ENCODE data around the gene SORCS2.

Gene SORCS2

GRCh38 chr4:7662507-7662846, 470.1 kb downstream of the SORCS2 start:
- no peak for DNase-seq

DNA sequence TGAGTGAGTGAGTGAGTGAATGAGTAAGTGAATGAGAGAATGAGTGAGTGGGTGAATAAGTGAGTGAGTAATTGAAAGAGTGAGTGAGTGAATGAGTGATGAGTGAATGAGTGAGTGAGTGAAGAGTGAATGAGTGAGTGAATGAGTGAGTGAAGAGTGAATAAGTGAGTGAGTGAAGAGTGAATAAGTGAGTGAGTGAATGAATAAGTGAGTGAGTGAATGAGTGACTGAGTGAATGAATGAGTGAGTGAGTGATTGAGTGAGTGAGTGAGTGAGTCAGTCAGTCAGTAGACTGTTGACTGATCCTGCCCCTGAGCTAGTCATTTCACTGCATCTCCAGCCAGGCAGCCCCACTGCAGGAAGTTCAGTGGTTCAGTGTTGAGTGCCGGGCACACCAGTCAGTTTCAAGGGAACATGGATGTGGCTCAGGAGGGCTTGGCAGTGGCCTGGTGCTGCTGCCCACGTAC, 470.8 kb downstream of the SORCS2 start:
- DNase-seq = peak; percentile 39

DNA sequence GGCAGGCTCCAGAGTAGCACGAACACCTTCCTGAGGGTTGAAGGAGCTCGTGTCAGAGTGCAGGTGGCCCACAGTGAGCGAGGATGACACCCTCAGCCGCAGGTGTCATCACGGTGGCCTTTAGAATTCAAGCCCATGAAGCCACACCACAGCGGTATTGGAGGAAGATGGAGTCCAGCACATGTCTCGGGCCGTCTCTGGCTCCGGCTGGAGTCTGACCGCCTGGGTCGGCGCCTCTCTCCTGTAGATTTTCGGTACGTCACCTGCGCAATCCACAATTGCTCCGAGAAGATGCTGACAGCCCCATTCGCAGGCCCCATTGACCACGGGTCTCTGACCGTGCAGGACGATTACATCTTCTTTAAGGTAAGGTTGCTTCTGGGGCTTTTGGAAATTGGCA, 471.8 kb downstream of the SORCS2 start:
- no peak for DNase-seq

GRCh38 chr4:7665321-7665720, 473.0 kb downstream of the SORCS2 start:
- DNase-seq = no peak

- DNase-seq = no peak
Observed at GRCh38 chr4:7666011-7666410, 473.7 kb downstream of the SORCS2 start.

- DNase-seq = no peak
Observed at GRCh38 chr4:7666744-7667143, 474.4 kb downstream of the SORCS2 start.

GRCh38 chr4:7668271-7668670, 475.9 kb downstream of the SORCS2 start:
- DNase-seq = peak; percentile 28

DNA sequence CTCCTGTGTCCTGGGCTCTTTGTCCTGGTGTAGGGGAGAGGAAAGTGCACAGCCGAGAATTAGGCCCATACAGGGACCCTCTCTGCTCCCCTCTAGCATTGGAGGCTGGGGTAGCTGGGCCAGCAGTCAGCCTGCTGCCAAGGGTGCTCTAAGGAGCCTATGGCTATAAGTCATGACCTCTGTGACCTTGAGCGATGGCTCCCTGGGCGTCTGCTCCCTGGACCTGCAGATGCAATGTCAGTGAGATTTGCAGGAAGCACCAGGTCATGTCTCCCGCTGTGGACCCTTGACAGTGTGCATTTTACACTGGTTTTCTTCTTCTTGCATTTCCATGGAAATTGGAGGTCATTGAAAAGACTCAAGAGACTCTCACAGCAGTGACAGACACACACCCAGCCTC, 476.5 kb downstream of the SORCS2 start:
- DNase-seq = no peak

DNA sequence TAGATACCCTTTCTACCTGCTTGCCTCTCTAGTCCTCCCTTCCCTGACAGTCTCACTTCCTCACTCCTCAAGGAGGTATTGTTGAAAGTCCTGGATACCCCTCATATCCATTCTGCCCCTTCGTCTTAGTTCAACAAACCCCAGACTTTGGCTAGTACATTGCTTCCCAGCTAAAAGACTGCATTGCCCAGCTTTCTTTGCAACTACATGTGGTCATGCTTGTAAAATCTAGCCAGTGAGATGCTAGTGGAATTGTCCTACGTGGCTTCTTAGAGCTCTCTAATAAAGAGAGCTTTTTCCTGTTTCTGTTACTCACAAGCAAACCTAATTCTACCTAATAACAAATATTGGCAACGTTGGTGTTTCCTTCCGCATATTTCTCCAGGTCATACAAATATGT, 480.3 kb downstream of the SORCS2 start:
- DNase-seq = peak; percentile 21

- DNase-seq = peak; percentile 89
Observed at GRCh38 chr4:7673121-7673520, 480.8 kb downstream of the SORCS2 start.

DNA sequence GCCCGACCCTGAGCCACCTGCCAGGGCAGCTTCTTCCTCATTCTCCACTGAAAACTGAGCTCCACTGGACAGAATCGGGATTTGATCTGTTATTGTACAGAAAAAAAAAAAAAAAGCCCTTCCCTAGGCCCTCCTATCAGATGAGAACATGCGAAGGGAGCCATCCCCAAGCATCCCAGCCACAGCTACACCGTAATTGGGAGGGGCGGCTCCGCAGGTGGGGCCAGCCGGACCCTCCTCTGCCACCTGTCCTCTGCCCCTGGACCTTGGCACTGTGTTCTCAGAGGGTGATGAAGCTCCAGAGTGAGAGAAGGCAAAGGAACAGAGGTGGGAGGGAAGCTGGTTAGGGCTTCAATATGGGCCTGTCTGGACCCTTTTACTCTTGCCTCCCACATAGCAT, 482.4 kb downstream of the SORCS2 start:
- DNase-seq = no peak

GRCh38 chr4:7675136-7675535, 482.8 kb downstream of the SORCS2 start:
- DNase-seq = no peak

GRCh38 chr4:7675612-7676320, 483.4 kb downstream of the SORCS2 start:
- DNase-seq = no peak

DNA sequence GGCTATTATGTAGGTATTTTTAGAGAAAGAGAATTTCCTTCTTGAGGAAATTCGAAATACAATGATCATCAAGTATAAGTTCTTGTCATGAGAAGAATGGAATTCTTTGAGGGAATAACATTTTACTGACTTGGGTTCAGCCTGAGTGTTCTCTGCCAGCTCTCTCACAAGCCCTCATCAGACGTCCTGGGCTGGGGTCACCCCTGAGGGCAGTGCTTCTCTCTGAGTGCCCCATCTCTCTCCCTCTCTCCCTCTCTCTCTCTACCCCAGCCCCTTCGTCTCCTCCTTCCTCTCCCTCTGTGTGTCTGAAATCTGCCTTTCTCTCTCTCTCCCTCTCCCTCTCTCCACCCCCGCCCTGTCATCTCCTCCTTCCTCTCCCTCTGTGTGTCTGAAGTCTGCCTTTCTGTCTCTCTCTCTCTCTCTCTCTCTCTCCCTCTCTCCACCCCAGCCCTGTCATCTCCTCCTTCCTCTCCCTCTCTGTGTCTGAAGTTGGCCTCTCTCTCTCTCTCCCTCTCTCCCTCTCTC, 484.1 kb downstream of the SORCS2 start:
- no peak for DNase-seq

- no peak for DNase-seq
Observed at GRCh38 chr4:7677086-7677485, 484.7 kb downstream of the SORCS2 start.

DNA sequence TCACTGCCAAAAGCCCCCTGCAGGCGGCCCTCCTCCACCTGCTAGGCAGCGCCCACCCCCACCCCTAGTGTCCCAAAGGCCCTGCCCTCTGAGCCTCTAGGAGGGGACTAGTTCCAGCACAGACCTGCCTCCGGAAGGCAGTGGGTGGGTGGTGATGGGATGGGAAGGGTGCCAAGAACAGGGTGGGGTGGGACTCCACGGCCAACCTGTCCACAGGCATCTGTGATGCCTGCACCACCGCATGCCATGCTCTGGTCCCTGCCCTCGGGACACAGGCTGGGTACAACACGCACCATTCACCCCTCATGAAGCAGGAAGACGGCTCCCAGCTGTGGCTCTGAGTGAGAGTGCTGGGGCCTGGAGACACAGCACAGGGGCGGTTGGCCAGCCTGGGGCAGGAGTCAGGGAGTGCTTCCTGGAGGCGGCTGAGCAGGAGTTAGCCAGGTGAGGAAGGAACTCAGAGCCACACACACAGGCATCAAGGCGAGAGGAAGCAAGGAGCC, 485.5 kb downstream of the SORCS2 start:
- no peak for DNase-seq

DNA sequence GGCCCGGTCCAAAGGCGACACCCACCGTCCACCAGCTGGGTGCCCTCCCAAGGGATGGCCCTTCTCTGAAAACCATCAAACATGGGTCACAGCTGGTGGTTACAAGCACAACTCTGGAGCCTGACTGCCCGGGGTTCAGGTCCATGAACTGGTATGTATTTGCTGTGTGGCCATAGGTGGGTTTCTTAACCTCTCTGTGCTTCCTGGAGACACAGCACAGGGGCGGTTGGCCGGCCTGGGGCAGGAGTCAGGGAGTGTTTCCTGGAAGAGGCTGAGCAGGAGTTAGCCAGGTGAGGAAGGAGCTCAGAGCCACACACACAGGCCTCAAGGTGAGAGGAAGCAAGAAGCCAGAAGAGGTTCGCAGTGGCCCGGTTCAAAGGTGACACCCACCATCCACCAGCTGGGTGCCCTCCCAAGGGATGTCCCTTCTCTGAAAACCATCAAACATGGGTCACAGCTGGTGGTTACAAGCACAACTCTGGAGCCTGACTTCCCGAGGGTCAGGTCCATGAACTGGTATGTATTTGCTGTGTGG, 486.0 kb downstream of the SORCS2 start:
- DNase-seq = no peak

GRCh38 chr4:7679406-7680040, 487.2 kb downstream of the SORCS2 start:
- DNase-seq = no peak

DNA sequence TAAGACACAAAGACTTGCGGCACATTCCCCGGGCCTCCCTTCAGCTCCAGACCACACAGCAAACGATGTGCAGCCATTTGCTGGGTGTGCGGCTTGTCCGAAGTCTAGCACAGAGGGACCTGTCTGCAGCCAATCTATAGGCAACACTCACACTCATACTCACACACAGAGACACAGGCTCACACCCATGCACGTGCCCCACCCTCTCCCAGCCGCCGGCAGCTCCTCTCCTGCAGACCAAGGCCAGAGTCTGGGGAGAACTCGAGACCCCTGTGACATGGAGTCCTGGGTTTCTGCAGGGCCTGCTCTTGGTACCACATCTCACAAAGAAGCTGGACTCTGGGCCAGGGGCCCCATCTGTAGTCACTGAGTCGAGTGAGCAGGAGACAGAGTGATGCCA, 487.8 kb downstream of the SORCS2 start:
- no peak for DNase-seq

GRCh38 chr4:7680731-7681130, 488.4 kb downstream of the SORCS2 start:
- no peak for DNase-seq

GRCh38 chr4:7683126-7683703, 490.9 kb downstream of the SORCS2 start:
- no peak for DNase-seq

GRCh38 chr4:7684294-7684693, 492.0 kb downstream of the SORCS2 start:
- no peak for DNase-seq

DNA sequence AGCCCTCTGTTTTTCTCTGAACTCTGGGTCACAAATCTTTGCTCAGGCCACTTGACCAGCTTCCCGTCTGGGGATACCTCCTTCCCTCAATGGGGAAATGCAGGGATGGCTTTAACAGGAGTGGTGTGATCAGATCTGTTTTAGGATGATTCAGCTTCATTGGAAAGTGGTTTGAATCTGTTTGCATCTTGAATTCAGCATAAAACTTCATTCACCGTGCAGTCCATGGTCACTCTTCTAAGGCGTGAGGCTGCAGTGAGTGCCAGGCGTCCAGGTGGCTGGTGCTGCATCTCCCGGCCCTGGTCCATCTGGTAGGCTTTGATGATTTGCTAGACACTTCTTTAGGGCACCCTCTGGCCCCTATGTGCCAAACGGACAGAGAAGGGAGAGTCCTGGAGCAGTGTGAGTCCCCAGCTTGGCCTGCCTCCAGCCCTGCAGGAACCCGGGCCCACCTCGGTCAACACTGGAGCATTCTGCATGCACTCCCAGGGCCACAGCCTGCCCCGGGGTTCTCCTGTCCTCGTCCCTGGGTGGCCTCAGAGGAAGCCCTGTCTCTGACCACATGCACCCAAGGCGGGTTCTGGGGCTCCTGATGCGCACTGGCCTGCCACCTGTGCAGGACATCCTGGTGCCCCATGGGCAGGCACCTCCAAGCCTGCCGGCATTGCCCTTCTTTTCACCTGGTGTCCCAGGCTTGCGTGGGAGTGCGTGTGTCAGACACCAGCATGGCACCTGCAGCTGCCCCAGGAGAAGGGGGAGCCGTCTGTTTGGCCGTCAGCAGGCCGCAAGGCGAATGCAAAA, 493.9 kb downstream of the SORCS2 start:
- DNase-seq = no peak
